ENCODE data around the gene UBE2E3.

DNA sequence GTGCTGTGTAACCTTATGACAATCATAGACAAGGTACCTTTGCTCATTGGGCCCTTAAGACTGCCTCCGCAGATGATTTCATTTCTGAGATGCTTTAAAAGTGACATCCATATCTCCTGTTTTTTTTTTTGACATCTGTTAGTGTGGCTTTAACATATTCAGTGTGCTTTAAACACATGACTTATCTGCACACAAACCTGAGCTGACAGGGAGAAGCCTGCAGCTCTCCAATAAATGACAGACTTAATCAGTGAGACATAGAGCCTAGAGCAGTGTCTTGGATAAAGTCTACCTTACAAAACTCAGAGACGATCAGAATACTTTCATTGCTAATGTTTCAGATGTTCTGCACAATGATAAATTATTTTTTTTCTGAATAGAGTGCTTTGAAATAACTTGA, 130.7 kb downstream of the UBE2E3 start:
- no peak for TF ChIP-seq POLR2AphosphoS5 (IDR thresholded peaks at IDR 0.05)
- TF ChIP-seq, protein P1, sequence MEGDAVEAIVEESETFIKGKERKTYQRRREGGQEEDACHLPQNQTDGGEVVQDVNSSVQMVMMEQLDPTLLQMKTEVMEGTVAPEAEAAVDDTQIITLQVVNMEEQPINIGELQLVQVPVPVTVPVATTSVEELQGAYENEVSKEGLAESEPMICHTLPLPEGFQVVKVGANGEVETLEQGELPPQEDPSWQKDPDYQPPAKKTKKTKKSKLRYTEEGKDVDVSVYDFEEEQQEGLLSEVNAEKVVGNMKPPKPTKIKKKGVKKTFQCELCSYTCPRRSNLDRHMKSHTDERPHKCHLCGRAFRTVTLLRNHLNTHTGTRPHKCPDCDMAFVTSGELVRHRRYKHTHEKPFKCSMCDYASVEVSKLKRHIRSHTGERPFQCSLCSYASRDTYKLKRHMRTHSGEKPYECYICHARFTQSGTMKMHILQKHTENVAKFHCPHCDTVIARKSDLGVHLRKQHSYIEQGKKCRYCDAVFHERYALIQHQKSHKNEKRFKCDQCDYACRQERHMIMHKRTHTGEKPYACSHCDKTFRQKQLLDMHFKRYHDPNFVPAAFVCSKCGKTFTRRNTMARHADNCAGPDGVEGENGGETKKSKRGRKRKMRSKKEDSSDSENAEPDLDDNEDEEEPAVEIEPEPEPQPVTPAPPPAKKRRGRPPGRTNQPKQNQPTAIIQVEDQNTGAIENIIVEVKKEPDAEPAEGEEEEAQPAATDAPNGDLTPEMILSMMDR (IDR thresholded peaks at IDR 0.05), result no peak
- TF ChIP-seq EP300 (IDR thresholded peaks at IDR 0.05), result no peak
- TF ChIP-seq POLR2A (IDR thresholded peaks at IDR 0.05), result no peak
